Endothelial cell of umbilical vein (primary cell): Measurements from ENCODE around the gene C21orf58. TPM values are rescaled to one million over a fixed set of nuclear protein-coding genes. Genes with fewer than 3 reads are reported as not detected.

Source experiments
- BruUV-seq: library from RNA; stranded (reverse); fragments of 400-500 nt; replicated peaks from 2 replicates; lab custom pipeline; 2021; lab: Mats Ljungman, UMichigan
- CTCF ChIA-PET: fragments of 300-600, 350-600 bp; sonication (Branson Sonifier 250); formaldehyde crosslinking; loops from one replicate; lab custom pipeline; 2021; ENCODE audit warnings: antibody characterized with exemption, inconsistent platforms; lab: Charles Lee
- POLR2A ChIA-PET: fragments of 300-600, 350-600 bp; sonication (Branson Sonifier 250); formaldehyde crosslinking; loops from one replicate; lab custom pipeline; 2021; ENCODE audit warnings: antibody characterized with exemption, inconsistent platforms; lab: Charles Lee
- DNase-seq: peaks from one replicate; pipeline ENCODE4 v3.0.0-alpha.2; 2011; ENCODE audit warnings: low read depth, low spot score
- FAIRE-seq: peaks from 2 replicates; lab custom pipeline; 2011; peaks lifted over from hg19 to GRCh38; lab: Jason Lieb, UNC
- H2AFZ ChIP-seq: 2 replicates; pipeline ENCODE4 v1.6.0; 2012; ENCODE audit warnings: low read depth, low read length, control low read depth, inconsistent platforms
- H3K27ac ChIP-seq: 2 replicates; pipeline ENCODE4 v1.5.1; 2011; ENCODE audit warnings: low read depth, mild to moderate bottlenecking, control low read depth, low read length, moderate library complexity; ENCODE audit not compliant: insufficient read depth
- H3K27me3 ChIP-seq, 2 experiments: 2 replicates each; pipeline versions ENCODE4 v1.6.0 to v1.6.1; 2011; ENCODE audit warnings: low read length in 2 of 2, mixed read lengths in 1 of 2; ENCODE audit not compliant: control insufficient read depth in 2 of 2, insufficient read depth in 2 of 2
- H3K36me3 ChIP-seq, 2 experiments: 2 replicates in 1 of 2; 3 replicates in 1 of 2; pipeline ENCODE4 v1.5.1; 2011; ENCODE audit warnings: low read length in 2 of 2, mild to moderate bottlenecking in 1 of 2, moderate library complexity in 1 of 2; ENCODE audit not compliant: control insufficient read depth in 2 of 2, insufficient read depth in 2 of 2; ENCODE audit errors: extremely low read depth in 1 of 2
- H3K4me1 ChIP-seq: 3 replicates; pipeline ENCODE4 v1.5.1; 2011; ENCODE audit warnings: mild to moderate bottlenecking, low read length; ENCODE audit not compliant: control insufficient read depth, insufficient read depth; ENCODE audit errors: extremely low read depth
- H3K4me2 ChIP-seq: 2 replicates; pipeline ENCODE4 v1.6.1; 2011; ENCODE audit warnings: low read length, control low read depth, mixed read lengths; ENCODE audit not compliant: insufficient read depth
- H3K4me3 ChIP-seq, 3 experiments: fragments of 200-600 bp in 1 of 3; sonication (generic), shearing (Covaris generic) in 1 of 3; replicated peaks in 1 of 3; 2 replicates each; pipeline ENCODE4 v1.5.1; 2011 to 2016; ENCODE audit warnings: control low read depth in 3 of 3, low read length in 3 of 3, mild to moderate bottlenecking in 2 of 3, inconsistent platforms in 1 of 3, low read depth in 1 of 3, moderate library complexity in 1 of 3; ENCODE audit not compliant: insufficient read depth in 1 of 3
- H3K79me2 ChIP-seq: 2 replicates; pipeline ENCODE4 v1.6.0; 2012; ENCODE audit warnings: low read length, inconsistent platforms; ENCODE audit not compliant: control insufficient read depth, insufficient read depth
- H3K9ac ChIP-seq: replicated peaks from 2 replicates; pipeline ENCODE3; 2011; ENCODE audit warnings: low read length, control low read depth; ENCODE audit not compliant: insufficient read depth; ENCODE audit errors: extremely low read depth
- H3K9me1 ChIP-seq: replicated peaks from 3 replicates; pipeline ENCODE4 v1.6.0; 2011; ENCODE audit warnings: mild to moderate bottlenecking, low read length; ENCODE audit not compliant: control insufficient read depth, insufficient read depth; ENCODE audit errors: extremely low read depth
- H3K9me3 ChIP-seq: replicated peaks from 2 replicates; pipeline ENCODE4 v1.5.1; 2012; ENCODE audit warnings: low read length, inconsistent platforms; ENCODE audit not compliant: control insufficient read depth, insufficient read depth
- H4K20me1 ChIP-seq: replicated peaks from 2 replicates; pipeline ENCODE3; 2011; ENCODE audit warnings: mild to moderate bottlenecking, low read length; ENCODE audit not compliant: control insufficient read depth, insufficient read depth; ENCODE audit errors: extremely low read depth
- CTCF ChIP-seq, 2 donors: IDR thresholded peaks; 1 replicate in 1 of 2; 2 replicates in 1 of 2; pipeline ENCODE4 v1.5.1; 2011; ENCODE audit warnings: low read length in 2 of 2, mild to moderate bottlenecking in 2 of 2, moderate library complexity in 2 of 2, control low read depth in 1 of 2, inconsistent platforms in 1 of 2, low read depth in 1 of 2; ENCODE audit not compliant: insufficient read depth in 1 of 2; ENCODE audit errors: extremely low read depth in 1 of 2
- EZH2 ChIP-seq: IDR thresholded peaks from 2 replicates; pipeline ENCODE4 v1.6.1; 2012; ENCODE audit warnings: borderline replicate concordance, low read depth, mild to moderate bottlenecking, moderate library complexity, low read length, inconsistent platforms; ENCODE audit not compliant: severe bottlenecking
- FOS ChIP-seq: IDR thresholded peaks from 2 replicates; pipeline ENCODE4 v1.6.1; 2011; ENCODE audit warnings: mild to moderate bottlenecking, low read length, moderate library complexity, borderline replicate concordance; ENCODE audit not compliant: insufficient read depth
- GATA2 ChIP-seq: IDR thresholded peaks from 2 replicates; pipeline ENCODE4 v1.7.0; 2011; ENCODE audit warnings: low read depth, mild to moderate bottlenecking, moderate library complexity, mixed read lengths, low read length; ENCODE audit not compliant: insufficient read length, insufficient read depth
- JUN ChIP-seq: IDR thresholded peaks from 2 replicates; pipeline ENCODE4 v1.6.1; 2011; ENCODE audit warnings: borderline replicate concordance, low read depth; ENCODE audit not compliant: insufficient read length, insufficient read depth
- MAX ChIP-seq: IDR thresholded peaks from 2 replicates; pipeline ENCODE4 v1.6.1; 2011; ENCODE audit not compliant: insufficient read depth, insufficient read length
- MYC ChIP-seq: IDR thresholded peaks from one replicate; pipeline ENCODE4 v1.6.1; 2011; ENCODE audit warnings: mild to moderate bottlenecking, low read depth, low read length
- POLR2A ChIP-seq: IDR thresholded peaks from 2 replicates; pipeline ENCODE4 v1.6.1; 2012; ENCODE audit warnings: low read depth, mild to moderate bottlenecking, control low read depth, low read length
- POLR2AphosphoS5 ChIP-seq: IDR thresholded peaks from 2 replicates; pipeline ENCODE4 v1.6.1; 2012; ENCODE audit warnings: low read depth, mild to moderate bottlenecking, control low read depth, low read length, moderate library complexity; ENCODE audit not compliant: insufficient read depth
- dilution Hi-C: fragments of 300-500 bp; cut with MboI; formaldehyde crosslinking; loops from one replicate; pipeline ENCODE4 v1.15.0; 2019; ENCODE audit warnings: low sequenced_read_pairs; ENCODE audit not compliant: extremely low pct_ligation_motif_present
- intact Hi-C: fragments of 100-400 bp; cut with micrococcal nuclease; formaldehyde crosslinking; loops from one replicate; pipeline ENCODE4 v1.10.0; 2022
- polyA plus RNA-seq, 4 experiments: library from polyadenylated mRNA; depleted of rRNA in 3 of 4; stranded (reverse) in 3 of 4; unstranded in 1 of 4; fragments of >200 nt; gene quantifications; 2 replicates each; pipeline versions ENCODE4 v1.2.1 to v1.2.3, GENCODE V29; 2011 to 2012; ENCODE audit warnings: missing spikeins in 1 of 4
- total RNA-seq: library from RNA; stranded (reverse); gene quantifications from 2 replicates; pipeline ENCODE4 v1.2.3, GENCODE V29; 2021

Gene C21orf58
- total and polyA plus RNA-seq, 2 donors (not counting 3 experiments of a cell fraction or from before 2014, with no cell fraction given), result 6.0 to 24.3 TPM

DNA sequence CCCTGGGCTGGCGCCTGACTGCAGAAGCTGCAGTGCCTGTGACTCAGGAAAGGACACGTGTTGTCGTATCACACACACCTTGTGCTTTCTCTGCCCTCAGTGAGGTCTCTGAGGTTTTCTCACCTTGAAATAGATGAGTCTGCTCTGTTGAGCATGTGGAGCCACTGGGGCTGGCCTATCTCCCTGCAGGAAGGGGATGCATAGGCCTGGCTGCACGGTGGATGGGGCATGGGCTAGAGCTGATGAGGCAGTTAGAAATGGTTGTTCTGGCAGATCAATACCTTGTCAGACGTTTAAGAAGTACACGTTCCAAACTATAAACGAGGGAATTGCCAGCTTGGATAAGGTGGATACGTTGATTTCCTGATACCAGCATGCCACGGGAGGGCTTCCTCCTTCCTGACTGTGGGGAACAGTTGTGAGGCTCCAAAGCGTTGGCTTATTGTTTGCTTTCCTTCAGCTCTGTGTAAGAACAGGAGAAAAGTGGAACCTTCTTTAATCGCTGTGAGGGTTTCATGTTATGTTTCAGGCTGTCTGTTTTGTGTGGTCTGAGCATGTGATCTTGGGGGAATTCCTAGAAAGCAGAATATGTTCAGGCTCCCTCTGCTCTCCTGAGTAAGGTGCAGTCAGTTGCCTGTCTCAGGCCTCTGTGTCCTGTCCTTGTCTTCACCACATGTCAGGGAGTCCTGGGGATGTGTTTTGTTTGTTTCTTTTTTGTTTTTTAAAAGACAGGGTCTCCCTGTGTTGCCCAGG, 45.0 kb upstream of the C21orf58 start:
- POLR2A ChIA-PET, result no interaction called here
- no peaks in the 10 kb centered on the region for H3K27me3 ChIP-seq
- H3K79me2 ChIP-seq, result peaks cover 10% of the 10 kb centered on the region
- DNase-seq, result no peak
- no peak overlapping the region for H3K4me2 ChIP-seq
- H3K9ac ChIP-seq, result no peak overlapping the region
- no peaks in the 10 kb centered on the region for H4K20me1 ChIP-seq
- H3K4me1 ChIP-seq, result no peaks in the 10 kb centered on the region
- dilution Hi-C loops (no loop called here), intact Hi-C loops (no loop called here)
- no peak overlapping the region for H3K27ac ChIP-seq
- H3K36me3 ChIP-seq, result peaks cover 4 to 14% of the 10 kb centered on the region in 2 experiments
- H3K9me1 ChIP-seq, result no peaks in the 10 kb centered on the region
- no peaks in the 10 kb centered on the region for H3K9me3 ChIP-seq
- TF ChIP-seq EZH2, result no peak
- no peak for TF ChIP-seq CTCF (IDR thresholded peaks at IDR 0.05; ENCODE audit: extremely low read depth in 1 of 2, insufficient read depth in 1 of 2, low read depth in 1 of 2, low read length in 2 of 2)
- TF ChIP-seq POLR2AphosphoS5, result no peak
- TF ChIP-seq FOS, result no peak
- no peak for TF ChIP-seq GATA2
- no peak for TF ChIP-seq MYC
- TF ChIP-seq POLR2A, result no peak
- TF ChIP-seq MAX, result no peak
- no peak for TF ChIP-seq JUN
- BruUV-seq, result no TSS peak
- CTCF ChIA-PET, result no interaction called here
- H3K4me3 ChIP-seq, result no peak overlapping the region
- no peak for FAIRE-seq
- H2AFZ ChIP-seq, result no peak overlapping the region
